MM.1S (cell line): ENCODE measurements around the gene KCNIP4.

Experiments
- DNase-seq: peaks from one replicate; pipeline ENCODE4 v3.0.0-alpha.2; 2015
- H2AFZ ChIP-seq: fragments of 300-600 bp; sonication (generic); 2 replicates; pipeline ENCODE4 v1.6.0; 2016; ENCODE audit warnings: antibody characterized with exemption, low read length
- H3F3A ChIP-seq: fragments of 300-600 bp; sonication (generic); 2 replicates; pipeline ENCODE4 v1.6.1; 2016; ENCODE audit warnings: mild to moderate bottlenecking, antibody characterized with exemption, low read length, moderate library complexity, mixed read lengths; ENCODE audit not compliant: insufficient read depth
- H3K27ac ChIP-seq: fragments of 300-600 bp; sonication (generic); 2 replicates; pipeline ENCODE4 v1.5.1; 2016; ENCODE audit warnings: mild to moderate bottlenecking, low read length
- H3K27me3 ChIP-seq: fragments of 300-600 bp; sonication (generic); replicated peaks from 2 replicates; pipeline ENCODE4 v1.6.0; 2016; ENCODE audit warnings: low read length; ENCODE audit not compliant: insufficient read depth
- H3K36me3 ChIP-seq: fragments of 300-600 bp; sonication (generic); replicated peaks from 2 replicates; pipeline ENCODE4 v1.6.1; 2016; ENCODE audit warnings: mild to moderate bottlenecking, low read length, mixed read lengths; ENCODE audit not compliant: insufficient read depth
- H3K4me1 ChIP-seq: fragments of 300-600 bp; sonication (generic); 2 replicates; pipeline ENCODE4 v1.6.1; 2016; ENCODE audit warnings: low read length, mixed read lengths
- H3K4me2 ChIP-seq: fragments of 300-600 bp; sonication (generic); 2 replicates; pipeline ENCODE4 v1.6.0; 2016; ENCODE audit warnings: low read depth, low read length
- H3K4me3 ChIP-seq: fragments of 300-600 bp; sonication (generic); 2 replicates; pipeline ENCODE4 v1.5.1; 2016; ENCODE audit warnings: low read length, mixed read lengths
- H3K79me2 ChIP-seq: fragments of 300-600 bp; sonication (generic); 2 replicates; pipeline ENCODE4 v1.6.1; 2016; ENCODE audit warnings: mixed run types, low read length, mixed read lengths
- H3K9ac ChIP-seq: fragments of 300-600 bp; sonication (generic); 2 replicates; pipeline ENCODE4 v1.6.1; 2016; ENCODE audit warnings: low read length, mixed read lengths
- H3K9me2 ChIP-seq: fragments of 300-600 bp; sonication (generic); replicated peaks from 2 replicates; pipeline ENCODE4 v1.6.1; 2016; ENCODE audit warnings: mild to moderate bottlenecking, low read length, mixed read lengths; ENCODE audit not compliant: insufficient read depth
- H3K9me3 ChIP-seq: fragments of 300-600 bp; sonication (generic); replicated peaks from 2 replicates; pipeline ENCODE4 v1.6.1; 2016; ENCODE audit warnings: mild to moderate bottlenecking, low read length, mixed read lengths; ENCODE audit not compliant: insufficient read depth
- H4K20me1 ChIP-seq: fragments of 300-600 bp; sonication (generic); 2 replicates; pipeline ENCODE4 v1.6.1; 2016; ENCODE audit warnings: mild to moderate bottlenecking, low read length, moderate library complexity, mixed read lengths; ENCODE audit not compliant: insufficient read depth
- CTCF ChIP-seq: fragments of 300-600 bp; sonication (generic); IDR thresholded peaks from 2 replicates; pipeline ENCODE4 v1.5.1; 2016; ENCODE audit warnings: antibody characterized with exemption, low read length, mixed read lengths
- EZH2 ChIP-seq: fragments of 300-600 bp; sonication (generic); optimal IDR thresholded peaks from 2 replicates; pipeline ENCODE3; 2017; ENCODE audit warnings: low read depth, mild to moderate bottlenecking, antibody characterized with exemption, low read length, mixed read lengths
- EZH2phosphoT487 ChIP-seq: fragments of 300-600 bp; sonication (generic); IDR thresholded peaks from 2 replicates; pipeline ENCODE4 v1.6.1; 2018; ENCODE audit warnings: antibody characterized with exemption, low read length

Gene KCNIP4

GRCh38 chr4:21130606-21131005 lies 818.0 kb downstream of the KCNIP4 start:
- Histone ChIP-seq H3K9me3 (no peaks in the 10 kb centered on the region), H2AFZ (no peak overlapping the region), H3K4me2 (no peak overlapping the region), H3K9me2 (no peaks in the 10 kb centered on the region), H3K27me3 (no peaks in the 10 kb centered on the region), H3K27ac (no peak overlapping the region), H3K4me3 (no peak overlapping the region), H3F3A (no peaks in the 10 kb centered on the region), H3K79me2 (no peaks in the 10 kb centered on the region), H3K4me1 (no peaks in the 10 kb centered on the region), H4K20me1 (no peaks in the 10 kb centered on the region), H3K9ac (no peak overlapping the region), H3K36me3 (no peaks in the 10 kb centered on the region)
- TF ChIP-seq EZH2 (no peak), CTCF (no peak), EZH2phosphoT487 (no peak)
- no peak for DNase-seq

- Histone ChIP-seq H2AFZ (no peak overlapping the region), H3K27me3 (no peaks in the 10 kb centered on the region), H4K20me1 (no peaks in the 10 kb centered on the region), H3K27ac (no peak overlapping the region), H3K36me3 (no peaks in the 10 kb centered on the region), H3F3A (no peaks in the 10 kb centered on the region), H3K9ac (no peak overlapping the region), H3K9me2 (no peaks in the 10 kb centered on the region), H3K9me3 (no peaks in the 10 kb centered on the region), H3K79me2 (no peaks in the 10 kb centered on the region), H3K4me2 (no peak overlapping the region), H3K4me1 (no peaks in the 10 kb centered on the region), H3K4me3 (no peak overlapping the region)
- no peak for DNase-seq
- no peak for TF ChIP-seq CTCF
- no peak for TF ChIP-seq EZH2
- no peak for TF ChIP-seq EZH2phosphoT487
These were observed 822.5 kb downstream of the KCNIP4 start for GRCh38 chr4:21126014-21126512.

- Histone ChIP-seq H3K4me2 (no peak overlapping the region), H3K9me3 (no peaks in the 10 kb centered on the region), H3K27me3 (no peaks in the 10 kb centered on the region), H3K36me3 (no peaks in the 10 kb centered on the region), H2AFZ (no peak overlapping the region), H3K4me3 (no peak overlapping the region), H4K20me1 (no peaks in the 10 kb centered on the region), H3K79me2 (no peaks in the 10 kb centered on the region), H3K27ac (no peak overlapping the region), H3K9me2 (no peaks in the 10 kb centered on the region), H3F3A (no peaks in the 10 kb centered on the region), H3K4me1 (no peaks in the 10 kb centered on the region), H3K9ac (no peak overlapping the region)
- TF ChIP-seq EZH2, result no peak
- no peak for TF ChIP-seq CTCF
- TF ChIP-seq EZH2phosphoT487, result no peak
- no peak for DNase-seq
These were observed 830.3 kb downstream of the KCNIP4 start for GRCh38 chr4:21118301-21118700.
